ENCODE data around the gene PJA2.

DNA sequence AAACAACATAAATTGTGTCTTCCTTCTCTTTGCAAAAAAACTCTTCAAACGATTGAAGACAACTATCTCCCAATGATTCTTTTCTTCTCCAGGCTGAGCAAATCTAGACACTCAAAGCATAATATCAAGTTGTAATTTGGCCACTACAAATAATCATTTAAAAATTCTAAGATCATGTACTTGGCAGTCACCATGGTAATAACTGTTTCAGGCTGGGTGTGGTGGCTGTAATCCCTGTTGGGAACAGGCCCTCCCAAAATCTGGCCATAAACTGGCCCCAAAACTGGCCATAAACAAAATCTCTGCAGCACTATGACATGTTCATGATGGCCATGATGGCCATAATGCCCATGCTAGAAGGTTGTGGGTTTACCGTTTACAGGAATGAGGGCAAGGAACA lies 52.0 kb downstream of the PJA2 start:
- TF ChIP-seq, protein P1, sequence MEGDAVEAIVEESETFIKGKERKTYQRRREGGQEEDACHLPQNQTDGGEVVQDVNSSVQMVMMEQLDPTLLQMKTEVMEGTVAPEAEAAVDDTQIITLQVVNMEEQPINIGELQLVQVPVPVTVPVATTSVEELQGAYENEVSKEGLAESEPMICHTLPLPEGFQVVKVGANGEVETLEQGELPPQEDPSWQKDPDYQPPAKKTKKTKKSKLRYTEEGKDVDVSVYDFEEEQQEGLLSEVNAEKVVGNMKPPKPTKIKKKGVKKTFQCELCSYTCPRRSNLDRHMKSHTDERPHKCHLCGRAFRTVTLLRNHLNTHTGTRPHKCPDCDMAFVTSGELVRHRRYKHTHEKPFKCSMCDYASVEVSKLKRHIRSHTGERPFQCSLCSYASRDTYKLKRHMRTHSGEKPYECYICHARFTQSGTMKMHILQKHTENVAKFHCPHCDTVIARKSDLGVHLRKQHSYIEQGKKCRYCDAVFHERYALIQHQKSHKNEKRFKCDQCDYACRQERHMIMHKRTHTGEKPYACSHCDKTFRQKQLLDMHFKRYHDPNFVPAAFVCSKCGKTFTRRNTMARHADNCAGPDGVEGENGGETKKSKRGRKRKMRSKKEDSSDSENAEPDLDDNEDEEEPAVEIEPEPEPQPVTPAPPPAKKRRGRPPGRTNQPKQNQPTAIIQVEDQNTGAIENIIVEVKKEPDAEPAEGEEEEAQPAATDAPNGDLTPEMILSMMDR (IDR thresholded peaks at IDR 0.05; ENCODE audit: low read depth, low read length, missing input control), result no peak
- TF ChIP-seq JUND (IDR thresholded peaks at IDR 0.05), result no peak
- TF ChIP-seq RAD21 (IDR thresholded peaks at IDR 0.05), result no peak
- TF ChIP-seq GABPA (IDR thresholded peaks at IDR 0.05 in 1 of 2, conservative IDR thresholded peaks at IDR 0.05 in 1 of 2), result no peak
- no peak for TF ChIP-seq FOXA1 (IDR thresholded peaks at IDR 0.05)
